Glomerular visceral epithelial cell (primary cell): ENCODE measurements around the gene RRM1.
"Not testable (repeated sequence)": the region's sequence is repeated elsewhere in the genome, so short reads cannot be mapped to it uniquely, and the experiment has no call there.

Experiments
- DNase-seq: peaks from one replicate; pipeline ENCODE4 v3.0.0-alpha.2; 2016; ENCODE audit errors: extremely low spot score

RRM1 gene

GRCh38 chr11:4138497-4138896 lies 43.9 kb downstream of the RRM1 start:
- no peak for DNase-seq

- no peak for DNase-seq
Observed at GRCh38 chr11:4140067-4140636, 45.6 kb downstream of the RRM1 start.

GRCh38 chr11:4146070-4146771 lies 51.6 kb downstream of the RRM1 start:
- no peak for DNase-seq

GRCh38 chr11:4146772-4147098 lies 52.1 kb downstream of the RRM1 start:
- no peak for DNase-seq

- DNase-seq: no peak
Observed at GRCh38 chr11:4154503-4154902, 59.9 kb downstream of the RRM1 start.

DNA sequence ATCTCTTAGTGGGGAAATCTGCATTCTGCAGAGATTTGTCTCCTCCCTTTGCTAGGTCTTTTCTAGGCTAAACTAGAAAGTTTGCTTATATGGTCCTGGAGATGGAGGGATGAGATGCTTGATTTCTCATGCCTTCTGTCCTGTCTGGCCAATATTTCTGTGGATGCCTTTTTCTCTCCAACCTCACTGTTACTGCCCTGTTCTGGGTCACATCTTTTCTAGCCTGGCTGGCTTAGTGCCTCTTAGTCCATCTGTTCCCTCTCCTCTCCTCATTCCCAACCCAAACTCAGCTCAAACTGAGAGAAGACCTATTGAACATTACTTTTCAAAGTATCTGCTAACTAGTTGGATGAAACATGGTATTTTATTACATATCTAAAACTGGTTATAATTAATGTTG lies 62.0 kb downstream of the RRM1 start:
- DNase-seq: no peak

GRCh38 chr11:4158818-4159217 lies 64.2 kb downstream of the RRM1 start:
- DNase-seq: not testable (repeated sequence)

- no peak for DNase-seq
Observed at GRCh38 chr11:4161305-4161704, 66.7 kb downstream of the RRM1 start.

DNA sequence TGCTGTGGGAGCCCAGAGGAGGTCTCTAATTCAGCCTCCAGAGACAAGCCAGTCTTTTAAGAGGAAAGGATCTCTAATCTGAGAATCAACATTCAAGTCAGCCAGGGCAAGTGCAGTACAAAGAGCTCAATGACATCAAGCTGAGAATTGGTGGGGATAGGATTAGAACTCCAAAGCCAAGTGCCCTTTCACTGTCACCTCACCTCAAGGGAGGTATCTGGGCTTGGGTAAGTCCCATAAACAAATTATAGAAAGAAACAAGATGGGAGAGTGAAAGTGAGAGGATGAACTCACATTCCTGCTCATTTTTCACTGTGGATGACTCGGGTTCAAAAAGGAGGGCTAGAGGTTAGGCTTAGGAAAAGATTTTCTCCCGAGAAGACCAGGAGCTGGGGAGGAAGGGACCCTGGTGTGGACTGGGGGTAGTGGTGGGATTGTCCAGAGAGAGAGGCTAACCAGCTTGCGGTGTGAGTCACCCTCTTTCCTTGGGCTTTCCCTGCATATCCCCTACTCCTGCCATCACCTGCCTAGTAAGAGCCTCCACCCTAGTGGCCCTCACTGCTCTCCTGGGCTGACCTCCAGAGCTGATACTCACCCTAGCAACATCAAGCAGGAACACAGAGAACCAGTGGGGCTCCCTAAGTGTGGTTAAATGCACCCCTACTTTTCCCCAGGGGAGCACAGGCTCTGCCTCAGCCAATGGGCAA lies 70.4 kb downstream of the RRM1 start:
- no peak for DNase-seq

- DNase-seq: no peak
Observed at GRCh38 chr11:4167292-4167691, 72.7 kb downstream of the RRM1 start.

- no peak for DNase-seq
Observed at GRCh38 chr11:4167758-4168157, 73.2 kb downstream of the RRM1 start.

DNA sequence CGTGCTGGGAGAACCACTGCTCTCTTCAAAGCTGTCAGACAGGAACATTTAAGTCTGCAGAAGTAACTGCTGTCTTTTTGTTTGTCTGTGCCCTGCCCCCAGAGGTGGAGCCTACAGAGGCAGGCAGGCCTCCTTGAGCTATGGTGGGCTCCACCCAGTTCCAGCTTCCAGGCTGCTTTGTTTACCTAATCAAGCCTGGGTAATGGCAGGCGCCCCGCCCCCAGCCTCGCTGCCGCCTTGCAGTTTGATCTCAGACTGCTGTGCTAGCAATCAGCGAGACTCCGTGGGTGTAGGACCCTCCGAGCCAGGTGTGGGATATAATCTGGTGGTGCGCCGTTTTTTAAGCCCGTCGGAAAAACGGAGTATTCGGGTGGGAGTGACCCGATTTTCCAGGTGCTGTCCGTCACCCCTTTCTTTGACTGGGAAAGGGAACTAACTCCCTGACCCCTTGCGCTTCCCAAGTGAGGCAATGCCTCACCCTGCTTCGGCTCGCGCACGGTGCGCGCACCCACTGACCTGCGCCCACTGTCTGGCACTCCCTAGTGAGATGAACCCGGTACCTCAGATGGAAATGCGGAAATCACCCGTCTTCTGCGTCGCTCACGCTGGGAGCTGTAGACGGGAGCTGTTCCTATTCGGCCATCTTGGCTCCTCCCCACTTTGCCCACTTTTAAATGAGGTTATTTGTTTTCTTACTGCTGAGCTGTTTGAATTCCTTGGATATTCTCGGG lies 81.2 kb downstream of the RRM1 start:
- DNase-seq: not testable (repeated sequence)

DNA sequence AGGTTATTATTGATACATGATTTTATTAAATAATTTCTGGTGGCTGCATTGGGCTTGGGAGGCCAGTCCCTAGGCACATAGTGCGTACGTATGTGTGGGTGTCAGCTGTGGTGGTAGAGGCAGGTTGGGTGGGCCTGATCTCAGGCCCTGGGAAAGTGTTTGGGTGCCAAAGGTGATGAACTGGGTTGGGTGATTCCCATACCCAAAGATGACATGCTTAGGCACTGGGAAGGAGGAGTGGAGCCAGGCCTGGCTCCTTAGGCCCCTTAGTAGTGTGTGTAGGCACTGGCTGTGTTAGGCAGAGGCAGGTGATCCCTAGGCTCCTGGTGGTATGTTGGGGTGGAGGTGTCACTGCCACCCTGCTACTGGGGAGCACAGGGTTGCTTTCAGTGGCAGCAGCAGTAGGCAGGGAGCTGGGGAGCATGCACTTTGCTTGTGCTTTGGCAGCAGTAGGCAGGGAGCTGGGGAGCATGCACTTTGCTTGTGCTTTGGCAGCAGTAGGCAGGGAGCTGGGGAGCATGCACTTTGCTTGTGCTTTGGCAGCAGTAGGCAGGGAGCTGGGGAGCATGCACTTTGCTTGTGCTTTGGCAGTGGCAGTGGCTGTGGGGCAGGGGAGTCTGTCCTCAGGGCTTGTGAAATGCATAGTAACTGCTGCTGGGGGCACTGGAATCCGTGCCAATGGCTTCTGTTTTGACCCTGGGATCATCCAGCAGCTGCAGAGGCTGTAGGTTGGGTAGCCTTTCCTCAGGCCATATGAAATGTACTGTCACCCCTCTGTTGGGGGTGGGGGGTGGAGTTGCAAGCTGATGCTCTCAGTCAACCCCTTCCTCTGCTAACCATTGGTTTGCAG lies 84.4 kb downstream of the RRM1 start:
- DNase-seq: no peak

DNA sequence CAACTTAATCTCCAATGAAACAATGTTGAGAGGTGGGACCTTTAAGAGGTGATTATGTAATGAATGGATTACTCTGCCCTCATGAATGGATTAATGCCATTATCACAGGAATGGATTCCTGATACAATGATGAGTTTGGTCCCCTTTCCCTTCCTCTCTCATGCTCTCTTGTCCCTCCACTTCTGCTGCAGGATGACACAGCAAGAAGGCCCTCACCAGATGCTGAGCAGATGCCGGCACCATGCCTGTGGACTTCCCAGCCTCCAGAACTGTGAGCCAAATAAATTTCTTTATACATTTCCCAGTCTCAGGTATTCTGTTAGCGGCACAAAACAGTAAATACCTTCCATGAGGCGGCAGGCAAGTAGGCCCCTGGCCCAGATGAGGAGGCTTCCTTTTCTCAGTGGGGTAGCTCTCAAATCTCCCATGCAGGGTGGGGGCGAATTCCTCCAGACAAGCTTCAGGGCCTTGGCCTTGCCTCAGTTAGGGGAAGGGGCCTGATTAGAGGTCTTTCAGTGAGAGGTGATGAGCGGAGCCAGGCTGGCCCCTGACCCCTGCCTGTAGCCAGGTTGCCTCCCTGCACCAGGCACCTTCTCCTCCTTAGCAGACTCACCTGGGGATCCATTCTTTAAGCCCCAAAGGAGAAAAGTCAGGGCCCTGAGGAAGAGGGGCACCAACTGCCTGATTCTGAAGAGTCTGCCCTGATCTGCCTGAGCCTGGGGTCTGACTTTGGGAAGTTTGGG lies 86.0 kb downstream of the RRM1 start:
- no peak for DNase-seq

- DNase-seq: peak; percentile 61
Observed at GRCh38 chr11:4181782-4182721, 87.5 kb downstream of the RRM1 start.

GRCh38 chr11:4183410-4184057 lies 88.9 kb downstream of the RRM1 start:
- no peak for DNase-seq

DNA sequence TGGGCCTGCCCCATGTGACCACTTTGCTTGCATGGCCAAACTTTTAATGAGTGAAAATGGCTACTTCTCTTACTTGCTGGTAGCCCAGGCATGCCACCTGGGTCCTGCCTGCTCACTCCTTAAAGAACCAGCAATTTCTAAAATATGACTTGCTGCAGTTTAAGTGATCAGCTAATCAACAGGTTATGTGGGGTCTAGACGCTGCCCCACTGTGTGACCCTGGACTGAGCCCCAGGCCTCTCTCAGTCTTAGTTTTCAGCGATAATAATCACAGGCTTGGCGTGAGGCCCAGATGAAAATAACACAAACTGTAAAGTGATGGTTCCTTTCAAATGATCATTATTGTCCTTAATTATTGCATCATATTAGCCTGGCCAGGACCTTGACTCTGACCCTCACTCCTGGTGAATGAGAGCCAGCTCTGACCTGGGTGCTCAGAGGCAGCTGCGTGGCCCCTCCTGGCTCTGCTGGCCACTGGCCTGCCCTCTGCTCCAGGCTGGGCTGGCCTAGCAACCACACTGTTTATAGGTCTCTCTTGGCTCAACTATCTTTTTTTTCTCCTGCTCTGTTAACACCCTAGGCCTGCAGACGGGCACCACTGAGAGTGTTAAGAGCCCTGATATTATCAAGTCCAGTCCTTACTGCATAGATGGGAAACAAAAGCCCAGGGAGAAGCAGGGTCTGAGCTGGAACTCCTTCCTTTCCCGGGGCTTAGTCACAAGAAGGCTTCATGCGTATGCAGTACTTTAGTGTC lies 89.7 kb downstream of the RRM1 start:
- no peak for DNase-seq

- DNase-seq: no peak
Observed at GRCh38 chr11:4185561-4185960, 91.0 kb downstream of the RRM1 start.
